ENCODE results near the gene XAGE1A.
"Not testable (repeated sequence)": the region's sequence is repeated elsewhere in the genome, so short reads cannot be mapped to it uniquely, and the experiment has no call there.

The XAGE1A gene

GRCh38 chrX:52495545-52496418 lies at the start of gene XAGE1A:
TSS of gene XAGE1A (plus strand) at chrX:52495808. CDS start at chrX:52497362, 1,554 bp downstream.
- DNase-seq (ENCODE audit: low read depth): not testable (repeated sequence)

- not testable (repeated sequence) for DNase-seq (ENCODE audit: low read depth)
Measured at GRCh38 chrX:52452031-52452430, 43.6 kb upstream of the XAGE1A start.

GRCh38 chrX:52471301-52471700 lies 24.3 kb upstream of the XAGE1A start:
- DNase-seq (ENCODE audit: low read depth): not testable (repeated sequence)

- not testable (repeated sequence) for DNase-seq (ENCODE audit: low read depth)
Measured at GRCh38 chrX:52496419-52496772, 788 bp downstream of the XAGE1A start.

- not testable (repeated sequence) for DNase-seq (ENCODE audit: low read depth)
Measured at GRCh38 chrX:52501362-52501761, 5.8 kb downstream of the XAGE1A start.

- no peak for DNase-seq (ENCODE audit: low read depth)
Measured at GRCh38 chrX:52504551-52504950, 8.9 kb downstream of the XAGE1A start.

- DNase-seq (ENCODE audit: low read depth): no peak
Measured at GRCh38 chrX:52507331-52507730, 11.7 kb downstream of the XAGE1A start.

GRCh38 chrX:52509916-52510315 lies 14.3 kb downstream of the XAGE1A start:
- DNase-seq (ENCODE audit: low read depth): no peak

GRCh38 chrX:52511126-52511525 lies 15.5 kb downstream of the XAGE1A start:
- not testable (repeated sequence) for DNase-seq (ENCODE audit: low read depth)

GRCh38 chrX:52516110-52516986 lies 20.7 kb downstream of the XAGE1A start:
- not testable (repeated sequence) for DNase-seq (ENCODE audit: low read depth)

GRCh38 chrX:52516987-52517325 lies 21.3 kb downstream of the XAGE1A start, which contains the start of gene XAGE1B:
TSS of gene XAGE1B (minus strand) at chrX:52517063. CDS start at chrX:52515527, 1,536 bp downstream.
- not testable (repeated sequence) for DNase-seq (ENCODE audit: low read depth)

GRCh38 chrX:52541051-52541450 lies 45.4 kb downstream of the XAGE1A start:
- not testable (repeated sequence) for DNase-seq (ENCODE audit: low read depth)

GRCh38 chrX:52542311-52542710 lies 46.7 kb downstream of the XAGE1A start:
- DNase-seq (ENCODE audit: low read depth): no peak

- DNase-seq (ENCODE audit: low read depth): no peak
Measured at GRCh38 chrX:52544147-52544840, 48.7 kb downstream of the XAGE1A start.

GRCh38 chrX:52548769-52549168 lies 53.2 kb downstream of the XAGE1A start:
- not testable (repeated sequence) for DNase-seq (ENCODE audit: low read depth)
